Activated CD4-positive, CD25-positive, alpha-beta regulatory T cell (primary cell): ENCODE results near the gene UBE2M.
"Not testable (repeated sequence)": the region's sequence is repeated elsewhere in the genome, so short reads cannot be mapped to it uniquely, and the experiment has no call there.

Experiments used
- DNase-seq, 4 experiments: peaks; one replicate each; lab custom pipeline; 2025; lab: John Stamatoyannopoulos, UW

Gene UBE2M

GRCh38 chr19:58539169-58539559, 19.2 kb downstream of the UBE2M start:
- DNase-seq = not testable (repeated sequence)

GRCh38 chr19:58538257-58539168, 19.9 kb downstream of the UBE2M start:
- DNase-seq = no peak

GRCh38 chr19:58536852-58537798, 21.3 kb downstream of the UBE2M start:
- no peak for DNase-seq

- no peak for DNase-seq
Measured at GRCh38 chr19:58535857-58536256, 22.6 kb downstream of the UBE2M start.

GRCh38 chr19:58531034-58531840, 27.2 kb downstream of the UBE2M start:
- DNase-seq = no peak

- no peak for DNase-seq
Measured at GRCh38 chr19:58529405-58529804, 29.0 kb downstream of the UBE2M start.

- DNase-seq = no peak
Measured at GRCh38 chr19:58522709-58523108, 35.7 kb downstream of the UBE2M start.

GRCh38 chr19:58521651-58522050, 36.8 kb downstream of the UBE2M start:
- no peak for DNase-seq

- DNase-seq = no peak
Measured at GRCh38 chr19:58520257-58520599, 38.2 kb downstream of the UBE2M start.

GRCh38 chr19:58519355-58520256, 38.8 kb downstream of the UBE2M start, which contains the start of gene ZBTB45:
ZBTB45 (minus strand) TSS chr19:58519810; CDS start chr19:58517673, 2,137 bp downstream.
- DNase-seq = peak; percentile 72 to 95 (median 86)

- DNase-seq = peak in 3 of 4 experiments; percentile 15 to 30 (median 30)
Measured at GRCh38 chr19:58519087-58519354, 39.4 kb downstream of the UBE2M start.

GRCh38 chr19:58518256-58519086, 39.9 kb downstream of the UBE2M start:
- DNase-seq = no peak

GRCh38 chr19:58516964-58517833, 41.2 kb downstream of the UBE2M start:
- DNase-seq = no peak

- no peak for DNase-seq
Measured at GRCh38 chr19:58516246-58516836, 42.1 kb downstream of the UBE2M start.

GRCh38 chr19:58515259-58515658, 43.2 kb downstream of the UBE2M start:
- no peak for DNase-seq

GRCh38 chr19:58514564-58515022, 43.8 kb downstream of the UBE2M start:
- no peak for DNase-seq

- peak; percentile 90 to 93 (median 90) for DNase-seq
Measured at GRCh38 chr19:58513694-58514563, 44.5 kb downstream of the UBE2M start.
